ENCODE results near the gene ACOXL.

Gene ACOXL

DNA sequence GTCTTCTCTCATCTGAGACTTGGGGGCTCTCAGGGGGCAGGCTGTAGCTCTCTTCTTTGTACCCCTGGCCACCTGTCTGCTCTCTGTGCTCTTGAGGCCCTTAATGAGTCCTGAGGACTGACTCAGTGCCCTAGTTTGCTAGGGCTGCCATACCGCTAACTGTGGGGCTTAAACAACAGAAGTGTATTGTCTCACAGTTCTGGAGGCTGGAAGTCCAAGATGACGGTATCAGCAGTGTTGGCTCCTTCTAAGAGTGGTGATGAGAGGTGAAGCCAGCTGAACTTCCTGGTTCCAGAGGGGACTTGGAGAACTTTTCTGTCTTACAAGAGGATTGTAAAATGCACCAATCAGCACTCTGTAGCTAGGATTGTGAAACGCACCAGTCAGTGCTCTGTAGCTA is 67.0 kb downstream of the ACOXL start:
- DNase-seq, result no peak

DNA sequence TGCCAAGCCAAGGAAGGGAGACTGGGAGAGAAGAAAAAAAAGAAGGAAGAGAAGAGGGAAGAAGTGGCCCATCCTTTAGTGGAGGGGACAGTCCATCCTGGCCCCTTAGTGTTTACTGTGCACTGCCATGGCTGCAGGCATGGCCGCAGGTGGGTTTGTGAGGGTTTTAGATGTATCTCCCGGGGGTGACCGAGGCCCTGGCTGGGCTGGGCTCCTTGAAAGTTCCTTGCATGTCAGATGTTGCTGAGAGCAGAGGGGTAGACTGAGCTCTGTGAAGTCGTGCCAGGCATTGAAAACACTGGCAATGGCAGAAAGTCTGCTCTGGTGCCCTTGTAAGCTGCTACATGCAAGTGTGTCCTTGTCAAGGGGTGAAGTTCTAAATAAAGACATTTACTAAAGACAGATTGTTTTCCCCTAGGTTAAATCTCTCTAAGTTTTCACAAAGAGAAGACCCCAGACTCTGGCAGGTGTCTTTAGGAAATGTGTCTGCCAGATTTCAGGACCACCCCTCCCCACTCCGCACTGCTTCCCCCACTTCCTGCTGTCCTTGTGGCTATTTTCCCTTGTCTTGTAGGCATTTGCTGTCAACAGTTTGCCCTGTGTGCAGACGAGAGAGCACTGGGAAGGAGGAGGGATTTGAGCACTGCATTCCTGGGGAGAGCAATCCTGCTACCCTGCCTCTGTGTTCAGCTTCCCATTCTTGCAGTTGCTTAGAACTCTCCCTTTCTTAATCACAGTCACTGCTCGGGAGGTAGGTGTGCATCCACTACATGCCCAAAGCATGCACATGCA is 68.4 kb downstream of the ACOXL start:
- no peak for DNase-seq

GRCh38 chr2:110802208-110802932 is 70.0 kb downstream of the ACOXL start:
- DNase-seq, result no peak

DNA sequence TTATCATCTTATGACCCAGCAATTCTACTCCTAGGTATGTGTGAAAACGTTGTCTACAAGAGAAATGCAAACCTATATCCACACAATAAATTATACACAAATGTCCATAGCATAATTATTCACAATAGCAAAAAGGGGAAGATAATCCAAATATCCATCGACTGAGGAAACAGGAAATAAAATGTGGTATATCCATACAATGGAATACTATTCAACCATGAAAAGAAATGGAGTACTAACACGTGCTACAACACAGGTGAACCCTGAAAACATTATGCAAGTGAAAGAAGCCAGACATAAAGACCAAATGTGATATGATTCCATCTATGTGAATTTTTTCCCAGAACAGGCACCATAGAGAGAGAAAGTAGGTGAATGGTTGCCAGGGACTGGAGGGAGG is 72.1 kb downstream of the ACOXL start:
- DNase-seq, result no peak

- DNase-seq, result no peak
Measured at GRCh38 chr2:110804915-110805314, 72.5 kb downstream of the ACOXL start.

DNA sequence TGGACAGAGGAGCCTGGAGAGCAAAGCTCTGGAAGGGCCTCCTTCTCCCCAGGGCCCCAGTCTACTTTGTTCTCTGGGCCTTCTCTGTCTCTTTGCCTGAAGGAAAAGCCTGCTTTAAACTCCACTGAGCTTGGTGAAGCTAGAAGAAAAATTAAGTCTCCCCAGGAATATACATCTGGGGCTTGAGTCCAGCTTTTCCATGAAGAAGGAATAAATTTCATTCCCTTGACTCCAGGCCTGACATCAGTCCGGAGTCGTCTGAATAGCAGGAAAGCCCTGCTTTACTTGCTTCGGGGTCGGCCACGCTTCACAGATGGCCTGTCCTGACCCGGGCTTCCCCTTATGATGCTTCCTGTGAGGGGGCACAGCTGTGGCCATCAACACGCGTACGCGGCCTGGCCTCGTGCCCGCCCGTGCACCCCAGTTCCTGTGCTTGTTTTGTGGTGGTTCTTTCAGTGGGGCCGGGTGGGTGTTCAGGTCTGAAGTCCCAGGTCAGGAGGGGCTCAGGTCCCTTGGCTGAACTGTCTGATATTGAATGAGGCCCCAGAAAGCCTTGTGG is 73.6 kb downstream of the ACOXL start:
- no peak for DNase-seq

- no peak for DNase-seq
Measured at GRCh38 chr2:110807522-110807921, 75.1 kb downstream of the ACOXL start.

- DNase-seq, result no peak
Measured at GRCh38 chr2:110810404-110810803, 78.0 kb downstream of the ACOXL start.

- DNase-seq, result no peak
Measured at GRCh38 chr2:110812726-110813645, 80.6 kb downstream of the ACOXL start.

DNA sequence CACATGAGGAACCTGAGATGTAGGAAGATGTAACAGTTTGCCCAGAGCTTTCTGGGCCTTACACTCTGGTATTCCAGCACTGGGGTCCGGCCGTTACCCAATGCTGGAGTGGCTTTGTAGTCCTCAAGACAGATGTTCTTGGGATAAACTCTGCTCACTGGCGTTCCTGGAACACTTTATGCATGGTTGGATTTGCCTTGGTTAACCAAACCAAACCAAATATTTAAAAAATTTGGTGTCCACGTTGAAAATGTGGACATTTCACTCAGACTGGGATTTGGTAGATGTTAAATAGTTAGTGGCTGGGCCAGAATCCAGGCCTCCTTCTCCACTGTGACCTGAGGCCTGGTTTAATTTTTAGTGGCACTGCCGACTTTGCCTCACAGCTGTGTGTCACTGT is 81.5 kb downstream of the ACOXL start:
- no peak for DNase-seq

DNA sequence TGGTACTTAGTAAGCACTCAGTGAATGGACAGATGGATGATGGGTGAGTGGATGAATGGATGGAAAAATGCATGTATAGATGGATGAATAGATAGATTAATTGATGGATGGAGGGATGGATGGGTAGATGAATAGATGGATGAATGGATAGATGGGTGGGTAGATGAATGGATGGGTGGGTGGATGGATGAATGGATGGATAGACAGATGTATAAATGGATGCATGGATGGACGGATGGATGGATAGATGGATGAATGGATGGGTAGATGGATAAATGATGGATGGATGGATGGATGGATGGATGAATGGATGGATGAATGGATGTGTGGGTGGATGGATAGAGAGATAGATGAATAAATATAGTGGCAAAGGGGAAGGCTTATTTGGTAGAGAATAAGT is 83.6 kb downstream of the ACOXL start:
- DNase-seq, result no peak

DNA sequence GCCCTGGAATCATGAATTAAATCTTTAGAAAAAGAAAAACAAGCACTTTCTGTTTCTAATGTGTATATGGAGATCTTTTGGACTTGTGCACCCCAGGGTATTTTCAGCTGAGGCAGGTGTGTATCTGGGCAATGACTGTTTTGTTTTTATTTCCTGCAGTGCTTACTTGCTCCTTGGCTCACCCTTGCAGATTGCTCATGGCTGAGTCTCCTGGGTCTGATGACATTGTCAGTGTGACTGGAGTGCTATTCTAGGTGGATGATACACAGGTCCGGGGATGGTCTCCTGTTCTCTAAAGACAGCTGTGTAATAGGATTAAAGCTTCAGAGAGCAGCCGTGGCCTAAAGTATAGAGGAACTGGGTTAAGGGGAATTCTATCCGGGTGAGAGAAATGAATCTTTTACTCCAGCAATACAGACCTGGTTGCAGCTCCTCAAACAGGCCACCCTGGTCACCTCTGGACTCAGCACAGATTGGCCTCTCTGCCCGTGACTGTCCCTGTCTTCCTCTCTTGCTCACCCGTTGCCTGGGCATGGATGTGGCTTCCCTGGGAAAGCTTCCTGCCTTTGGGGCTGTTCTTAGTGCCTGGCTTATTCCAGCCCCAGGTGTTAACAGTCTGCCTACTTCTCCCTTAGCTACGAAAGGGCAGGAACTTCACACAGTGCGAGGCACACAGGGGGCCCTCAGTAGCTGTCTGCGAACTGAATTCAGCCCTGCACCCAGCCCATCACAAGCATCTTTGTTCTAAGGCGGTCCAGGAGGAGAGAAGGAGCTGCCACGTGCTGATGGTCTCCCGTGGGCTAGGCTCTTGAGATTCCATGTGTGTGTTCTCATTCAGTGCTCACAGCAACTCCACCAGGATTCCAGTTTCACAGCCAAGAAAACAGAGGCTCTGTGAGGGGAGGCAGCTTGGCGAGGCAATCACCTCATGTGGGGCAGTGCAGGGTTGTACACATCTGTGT is 84.3 kb downstream of the ACOXL start:
- no peak for DNase-seq

DNA sequence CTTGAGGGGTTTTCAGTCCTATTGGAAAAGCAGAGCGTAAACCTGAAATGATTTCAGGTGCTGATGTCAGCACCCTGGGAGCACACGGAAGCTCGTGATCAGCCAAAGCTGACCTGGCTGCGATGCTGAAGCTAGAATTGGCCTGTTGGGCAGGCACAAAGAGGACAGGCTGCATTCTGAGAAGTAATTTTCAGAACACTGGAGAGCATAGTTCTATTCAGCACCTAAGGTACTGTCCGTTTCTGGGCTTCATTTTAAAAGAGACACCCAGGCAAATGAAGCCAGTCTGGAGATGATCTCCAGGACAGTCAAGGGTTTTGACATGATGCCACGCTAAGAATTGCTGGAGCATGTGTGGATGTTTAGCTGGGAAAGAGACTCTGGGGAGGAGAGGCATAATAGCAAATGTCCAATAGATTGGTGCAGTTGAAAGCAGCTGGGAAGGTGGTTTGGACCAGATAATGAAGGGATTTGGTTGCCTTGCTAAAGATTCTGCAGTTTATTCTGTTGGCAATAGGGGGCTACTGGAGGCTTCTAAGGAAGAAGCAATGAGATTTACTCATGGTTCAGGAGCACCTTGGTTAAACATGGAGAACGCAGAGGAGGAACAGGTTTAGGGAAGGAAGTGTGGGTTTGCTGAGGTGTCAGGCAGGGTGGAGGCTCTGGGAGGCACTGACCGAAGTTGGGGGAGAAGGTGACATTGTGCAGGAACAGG is 86.6 kb downstream of the ACOXL start:
- DNase-seq, result no peak

DNA sequence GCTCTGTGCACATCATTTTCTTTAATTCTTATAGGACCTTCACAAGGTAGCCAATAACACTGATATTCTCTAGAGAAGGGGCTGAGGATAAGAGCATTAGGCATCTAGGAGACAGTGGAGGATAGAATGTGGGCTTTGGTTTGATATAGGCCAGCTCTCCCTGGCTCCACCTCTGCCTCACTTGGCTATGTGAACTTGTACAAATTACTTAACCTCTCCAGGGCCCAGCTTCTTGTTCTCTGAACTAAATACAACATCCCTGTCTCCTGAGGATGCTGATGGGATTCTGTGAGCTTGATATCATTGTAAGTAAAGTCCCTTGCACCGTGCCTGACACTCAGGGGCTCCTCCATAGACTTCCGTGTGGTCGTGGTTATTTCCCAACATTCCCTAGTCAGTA is 87.3 kb downstream of the ACOXL start:
- DNase-seq, result no peak

GRCh38 chr2:110820128-110820527 is 87.8 kb downstream of the ACOXL start:
- no peak for DNase-seq

DNA sequence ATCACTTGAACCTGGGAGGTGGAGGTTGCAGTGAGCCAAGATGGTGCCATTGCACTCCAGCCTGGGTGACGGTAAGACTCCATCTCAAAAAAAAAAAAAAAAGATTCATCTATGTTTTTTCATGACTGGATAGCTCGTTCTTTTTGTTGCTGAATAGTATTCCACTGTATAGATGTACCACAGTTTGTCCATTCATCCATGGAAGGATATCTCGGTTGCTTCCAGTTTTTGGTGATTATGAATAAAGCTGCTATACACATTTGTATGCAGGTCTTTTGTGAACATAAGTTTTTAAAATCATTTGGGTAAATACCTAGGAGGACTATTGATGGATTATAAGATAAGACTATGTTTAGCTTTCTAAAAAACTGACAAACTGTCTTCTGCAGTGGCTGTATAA is 90.8 kb downstream of the ACOXL start:
- no peak for DNase-seq

GRCh38 chr2:110827511-110827910 is 95.1 kb downstream of the ACOXL start:
- DNase-seq, result no peak

DNA sequence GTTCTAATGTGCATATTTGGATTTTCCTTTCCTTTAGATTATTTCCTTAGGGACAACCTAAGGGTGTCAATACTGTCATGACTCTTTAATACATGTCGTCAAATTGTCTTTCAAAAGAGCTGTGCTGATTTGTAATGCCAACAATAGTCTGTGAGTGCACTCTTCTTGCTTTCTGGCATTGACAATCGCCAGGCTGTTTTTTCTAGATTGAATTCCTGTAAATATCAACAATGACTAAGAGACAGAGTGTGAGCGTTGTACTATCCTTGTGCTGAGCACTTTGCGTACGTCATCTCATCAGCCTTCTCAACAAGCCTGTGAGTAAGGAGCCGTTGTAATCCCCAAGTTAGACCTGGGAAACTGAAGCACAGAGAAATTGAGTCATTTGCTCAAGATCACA is 96.0 kb downstream of the ACOXL start:
- no peak for DNase-seq

DNA sequence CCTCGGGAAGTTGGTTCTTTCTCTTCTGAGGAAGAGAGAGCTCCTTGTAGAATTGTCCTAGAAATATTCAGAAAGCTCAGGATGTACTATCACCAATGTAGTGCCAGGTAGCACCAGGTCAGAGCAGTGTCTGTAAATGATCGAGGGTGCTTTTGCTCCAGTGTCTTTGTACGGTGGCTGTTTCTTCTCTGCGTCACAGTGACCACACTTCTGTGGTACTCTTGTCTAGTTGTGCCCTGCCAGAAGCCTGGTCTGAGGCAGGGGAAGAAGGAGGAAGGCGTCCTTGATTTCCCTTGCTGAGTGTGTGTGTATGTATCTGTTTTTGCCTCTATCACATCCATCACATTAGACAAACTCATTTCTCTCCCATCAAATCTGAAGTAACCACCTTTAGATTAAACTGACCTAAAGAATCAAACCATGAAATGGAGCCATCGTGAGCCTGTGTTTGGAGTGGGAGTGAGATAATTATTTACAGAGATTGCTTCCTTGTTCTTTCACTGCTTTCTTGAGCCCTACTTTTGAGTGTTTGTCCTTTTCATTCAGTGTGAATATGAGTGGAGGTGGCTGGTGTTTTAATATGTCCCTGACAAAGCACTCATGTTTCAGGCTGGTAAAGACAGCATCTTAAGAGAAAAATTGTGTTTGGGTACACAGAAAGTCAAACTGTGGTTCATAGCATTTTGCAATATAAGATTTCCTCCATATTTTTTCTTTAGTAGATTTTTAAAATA is 97.2 kb downstream of the ACOXL start:
- DNase-seq, result no peak

DNA sequence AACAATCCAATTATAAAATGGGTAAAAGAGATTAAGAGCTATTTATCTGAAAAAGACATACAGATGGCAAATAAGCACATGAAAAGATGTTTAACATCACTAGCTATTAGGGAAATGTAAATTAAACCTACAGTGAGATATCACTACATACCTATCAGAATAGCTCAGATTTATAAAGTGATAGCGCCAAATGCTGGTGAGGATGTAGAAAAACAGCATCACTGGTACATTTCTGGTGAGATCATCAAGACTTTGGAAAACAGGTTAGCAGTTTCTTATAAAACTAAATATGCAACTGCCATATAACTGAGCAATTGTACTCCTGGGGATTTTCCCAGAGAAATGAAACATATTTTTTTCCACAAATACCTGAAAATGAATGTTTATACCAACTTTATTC is 100.4 kb downstream of the ACOXL start:
- DNase-seq, result no peak
